NCI-H2196 treated with DMSO at 0.1 percent for 48 hours (cell line): ENCODE results near the gene SH3RF3.
"Not testable (repeated sequence)": the region's sequence is repeated elsewhere in the genome, so short reads cannot be mapped to it uniquely, and the experiment has no call there.

Source experiments
- DNase-seq: peaks from one replicate; lab custom pipeline; 2025; ENCODE audit not compliant: unreplicated experiment; lab: John Stamatoyannopoulos, UW

Gene SH3RF3

GRCh38 chr2:109531896-109532727 lies 403.1 kb downstream of the SH3RF3 start:
- DNase-seq = no peak

DNA sequence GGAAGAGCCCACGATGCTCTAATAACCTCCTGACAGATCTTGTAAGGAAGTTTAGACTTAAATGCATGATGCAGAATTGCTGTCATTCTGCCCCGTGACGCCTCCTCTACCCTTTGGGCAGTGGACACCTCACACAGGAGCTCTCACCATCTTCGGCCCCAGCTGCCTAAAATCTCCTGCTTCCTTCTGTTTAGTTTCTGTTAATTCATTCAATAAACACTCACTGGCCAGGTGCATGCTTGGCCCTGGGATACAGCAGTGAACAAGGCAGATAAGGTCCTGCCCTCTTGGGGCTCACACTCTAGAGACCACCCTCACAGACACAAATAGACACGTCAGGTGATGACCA lies 403.7 kb downstream of the SH3RF3 start:
- no peak for DNase-seq

DNA sequence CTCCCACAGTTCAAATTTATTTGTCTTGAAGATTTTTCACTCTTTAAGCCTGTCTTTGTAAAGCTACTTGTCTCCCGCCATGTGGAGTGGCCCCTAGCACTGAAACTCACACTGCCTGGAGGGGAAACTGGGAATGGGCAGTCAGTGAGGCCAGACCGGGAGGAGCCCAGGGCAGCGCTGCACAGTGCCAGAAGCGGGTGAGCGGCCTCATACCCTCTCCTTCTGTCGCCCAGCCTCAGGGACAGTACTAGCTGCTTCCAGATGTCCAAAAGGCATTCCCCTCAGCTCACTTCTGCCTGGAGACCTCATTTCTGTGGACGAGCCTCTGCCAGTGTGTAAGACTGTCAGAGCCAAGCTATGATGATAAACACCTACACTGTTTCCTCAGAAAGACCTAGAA lies 404.8 kb downstream of the SH3RF3 start:
- DNase-seq = no peak

- DNase-seq = no peak
Observed at GRCh38 chr2:109535217-109535946, 406.4 kb downstream of the SH3RF3 start.

- DNase-seq = not testable (repeated sequence)
Observed at GRCh38 chr2:109536556-109536955, 407.6 kb downstream of the SH3RF3 start.

GRCh38 chr2:109537565-109538222 lies 408.7 kb downstream of the SH3RF3 start:
- DNase-seq = no peak

DNA sequence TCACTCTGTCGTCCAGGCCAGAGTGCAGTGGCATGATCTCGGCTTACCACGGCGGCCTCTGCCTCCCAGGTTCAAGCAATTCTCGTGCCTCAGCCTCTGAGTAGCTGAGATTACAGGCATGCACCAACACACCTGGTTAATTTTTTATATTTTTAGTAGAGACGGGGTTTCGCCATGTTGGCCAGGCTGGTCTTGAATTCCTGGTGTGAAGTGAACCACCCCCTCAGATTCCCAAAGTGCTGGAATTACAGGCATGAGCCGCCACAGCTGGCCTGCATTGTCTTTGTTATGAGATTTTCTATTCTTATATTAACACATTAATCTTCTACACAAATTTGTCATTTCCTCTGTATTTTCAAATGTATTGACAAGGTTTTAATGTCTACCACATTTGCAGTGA lies 409.5 kb downstream of the SH3RF3 start:
- no peak for DNase-seq

GRCh38 chr2:109542384-109542783 lies 413.4 kb downstream of the SH3RF3 start:
- DNase-seq = no peak

GRCh38 chr2:109545828-109546713 lies 417.1 kb downstream of the SH3RF3 start:
- no peak for DNase-seq

- DNase-seq = no peak
Observed at GRCh38 chr2:109547280-109547679, 418.3 kb downstream of the SH3RF3 start.

DNA sequence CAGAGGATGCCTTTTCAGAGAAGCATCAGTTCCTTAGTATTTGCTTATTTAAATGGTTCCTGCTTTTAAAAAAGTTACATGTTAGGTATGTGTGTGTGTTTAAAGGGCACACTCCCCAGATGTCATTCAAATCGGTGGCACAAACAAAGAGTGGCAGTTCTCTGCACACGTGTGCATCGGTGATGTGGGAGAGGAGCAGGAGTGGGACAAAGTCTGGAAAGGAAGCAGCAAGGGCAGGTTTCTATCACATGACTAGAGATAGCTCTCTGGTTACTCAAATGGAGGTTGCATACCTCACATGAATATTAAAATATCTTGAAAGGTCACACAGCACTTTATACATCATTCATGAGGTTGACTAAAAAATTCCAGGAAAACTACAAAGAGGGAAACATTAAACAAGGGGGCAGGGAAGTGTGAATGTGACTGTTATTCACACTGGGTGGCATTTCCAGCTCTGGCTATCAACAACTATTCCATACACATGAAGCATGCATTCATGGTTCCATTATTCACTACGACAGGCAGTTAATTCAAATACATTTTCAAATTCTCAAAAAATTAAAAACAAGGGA lies 420.1 kb downstream of the SH3RF3 start:
- DNase-seq = no peak
